ENCODE measurements around the gene RASAL3. TPM values are rescaled to one million over a fixed set of nuclear protein-coding genes. Genes with fewer than 3 reads are reported as not detected.

The RASAL3 gene
- total and polyA plus RNA-seq, 2 of the 8 experiments (the other 6 are each of a cell fraction or from before 2014, with no cell fraction given): 0.19 to 0.63 TPM

- TF ChIP-seq SIRT6 (IDR thresholded peaks at IDR 0.05; ENCODE audit: low read length) (no peak), CBX5 (IDR thresholded peaks at IDR 0.05; ENCODE audit: low read depth, low read length) (no peak), MAFK (IDR thresholded peaks at IDR 0.05; ENCODE audit: low read depth, low read length) (no peak), YY1 (IDR thresholded peaks at IDR 0.05; ENCODE audit: low read depth, low read length) (no peak), MAX (IDR thresholded peaks at IDR 0.05) (no peak), POU5F1 (IDR thresholded peaks at IDR 0.05; ENCODE audit: low read depth, low read length) (no peak), EZH2 (IDR thresholded peaks at IDR 0.05; ENCODE audit: low read depth, low read length, severe bottlenecking) (no peak), RAD21 (IDR thresholded peaks at IDR 0.05 in 1 of 2, conservative IDR thresholded peaks at IDR 0.05 in 1 of 2; ENCODE audit: low read depth in 2 of 2, low read length in 2 of 2) (no peak)
Measured at GRCh38 chr19:15419413-15420025, 44.8 kb downstream of the RASAL3 start (continued).

Data from H1 (cell line).